Naive B cell (primary cell): ENCODE data around the gene OPTN. TPM values are rescaled to one million over a fixed set of nuclear protein-coding genes. Genes with fewer than 3 reads are reported as not detected.
"Not testable (repeated sequence)": the region's sequence is repeated elsewhere in the genome, so short reads cannot be mapped to it uniquely, and the experiment has no call there.

ENCODE experiments used
- ATAC-seq, 2 donors: fragments of 150-1000 bp; cut with Tn5 transposase; 2 replicates each; pipeline ENCODE4 v1.10.0; 2021; ENCODE audit warnings: low read depth in 2 of 2, mild to moderate bottlenecking in 2 of 2, moderate library complexity in 2 of 2
- DNase-seq: peaks from one replicate; pipeline ENCODE4 v3.0.0; 2022
- H3K27ac Mint-ChIP-seq, 6 donors: one replicate each; pipeline ENCODE4 v1.8.0; 2020 to 2022; ENCODE audit warnings: mild to moderate bottlenecking in 6 of 6, mixed read lengths in 6 of 6, moderate library complexity in 5 of 6, inconsistent platforms in 2 of 6
- H3K27me3 Mint-ChIP-seq, 3 donors: one replicate each; pipeline ENCODE4 v1.8.0; 2021 to 2022; ENCODE audit warnings: mixed read lengths in 3 of 3, mild to moderate bottlenecking in 1 of 3
- H3K36me3 Mint-ChIP-seq, 2 donors: one replicate each; pipeline ENCODE4 v1.8.0; 2020 to 2022; ENCODE audit warnings: mixed read lengths in 2 of 2, inconsistent platforms in 1 of 2, mild to moderate bottlenecking in 1 of 2
- H3K4me1 Mint-ChIP-seq, 3 donors: one replicate each; pipeline ENCODE4 v1.8.0; 2020 to 2022; ENCODE audit warnings: mixed read lengths in 3 of 3, inconsistent platforms in 1 of 3, mild to moderate bottlenecking in 1 of 3, moderate library complexity in 1 of 3
- H3K4me3 Mint-ChIP-seq, 8 donors: one replicate each; pipeline ENCODE4 v1.8.0; 2020 to 2022; ENCODE audit warnings: mild to moderate bottlenecking in 8 of 8, mixed read lengths in 8 of 8, moderate library complexity in 8 of 8, inconsistent platforms in 2 of 8
- H3K9me3 Mint-ChIP-seq, 7 donors: one replicate each; pipeline ENCODE4 v1.8.0; 2020 to 2022; ENCODE audit warnings: mixed read lengths in 7 of 7, mild to moderate bottlenecking in 5 of 7, inconsistent platforms in 2 of 7, moderate library complexity in 1 of 7
- polyA plus RNA-seq, 6 donors: library from polyadenylated mRNA; unstranded; fragments of 300-500 nt; fragmentation: Illumina TruSeq; gene quantifications; one replicate each; pipeline ENCODE4 v1.2.3, GENCODE V29; 2021; ENCODE audit warnings: low read depth in 6 of 6

OPTN gene
- polyA plus RNA-seq, 6 donors from 2014 or later = 0.18 to 18.1 (median 8.2) TPM

- peaks cover 15 to 23% of the 10 kb centered on the region in 2 donors for H3K36me3 Mint-ChIP-seq
- no peak for ATAC-seq
These were observed 47.2 kb downstream of the OPTN start for GRCh38 chr10:13147161-13147560.

GRCh38 chr10:13152296-13152695 is 52.3 kb downstream of the OPTN start:
- H3K9me3 Mint-ChIP-seq = peaks cover 0 to 3% (median 0%) of the 10 kb centered on the region in 7 donors

More at GRCh38 chr10:13147161-13147560, 47.2 kb downstream of the OPTN start:
- peaks cover 0 to 13% (median 8%) of the 10 kb centered on the region in 7 donors for H3K9me3 Mint-ChIP-seq
- H3K27ac Mint-ChIP-seq = no peak overlapping the region
- peaks cover 0 to 7% (median 0%) of the 10 kb centered on the region in 3 donors for H3K27me3 Mint-ChIP-seq
- no peak for DNase-seq
- no peak overlapping the region for H3K4me3 Mint-ChIP-seq
- H3K4me1 Mint-ChIP-seq = no peaks in the 10 kb centered on the region

GRCh38 chr10:13155860-13156259 is 55.9 kb downstream of the OPTN start:
- H3K27ac Mint-ChIP-seq, H3K9me3 Mint-ChIP-seq, H3K36me3 Mint-ChIP-seq, DNase-seq, ATAC-seq, H3K4me3 Mint-ChIP-seq: not testable (repeated sequence)
- Mint-ChIP-seq H3K27me3 (peaks cover 8 to 14% (median 9%) of the 10 kb centered on the region in 3 donors), H3K4me1 (peaks cover 6 to 11% (median 10%) of the 10 kb centered on the region in 3 donors)

More at GRCh38 chr10:13152296-13152695, 52.3 kb downstream of the OPTN start:
- H3K27me3 Mint-ChIP-seq = peaks cover 8 to 12% (median 9%) of the 10 kb centered on the region in 3 donors
- H3K4me3 Mint-ChIP-seq = no peak overlapping the region
- H3K36me3 Mint-ChIP-seq = peaks cover 0 to 7% of the 10 kb centered on the region in 2 donors
- ATAC-seq (no peak), DNase-seq (no peak)
- no peak overlapping the region for H3K27ac Mint-ChIP-seq
- H3K4me1 Mint-ChIP-seq = peaks cover 0 to 5% (median 0%) of the 10 kb centered on the region in 3 donors

- no peak for DNase-seq
- Mint-ChIP-seq H3K4me1 (peaks cover 18 to 23% (median 20%) of the 10 kb centered on the region in 3 donors), H3K27me3 (peaks cover 7 to 14% (median 8%) of the 10 kb centered on the region in 3 donors), H3K27ac (peak overlapping the region in 5 of 6 donors; percentile 1 to 81 (median 34)), H3K4me3 (peak overlapping the region in 6 of 8 donors; percentile 54 to 85 (median 72)), H3K36me3 (peaks cover 0 to 7% of the 10 kb centered on the region in 2 donors), H3K9me3 (no peaks in the 10 kb centered on the region)
- ATAC-seq = no peak
These were observed 58.4 kb downstream of the OPTN start for GRCh38 chr10:13158401-13158800.

- Mint-ChIP-seq H3K36me3 (no peaks in the 10 kb centered on the region), H3K4me3 (peak within 1 kb of the TSS; percentile 86 to 96 (median 90)), H3K27ac (peak within 1 kb of the TSS; percentile 66 to 96 (median 90)), H3K4me1 (peaks cover 18 to 20% (median 19%) of the 10 kb centered on the region in 3 donors), H3K9me3 (no peaks in the 10 kb centered on the region), H3K27me3 (peaks cover 0 to 14% (median 0%) of the 10 kb centered on the region in 3 donors)
- ATAC-seq (peak; percentile 99 to 100), DNase-seq (peak; percentile 92)
These were observed 61.2 kb downstream of the OPTN start, which contains the start of gene MCM10 for GRCh38 chr10:13160934-13161856. Gene MCM10 (plus strand): TSS chr10:13161558. CDS start chr10:13164203, 2,645 bp downstream.

- H3K27me3 Mint-ChIP-seq = peaks cover 0 to 10% (median 0%) of the 10 kb centered on the region in 3 donors
- H3K4me1 Mint-ChIP-seq = peaks cover 18 to 20% (median 19%) of the 10 kb centered on the region in 3 donors
- no peak for DNase-seq
- H3K27ac Mint-ChIP-seq = peak overlapping the region in 3 of 6 donors; percentile 40 to 96 (median 88)
- no peak for ATAC-seq
- peak overlapping the region; percentile 86 to 96 (median 90) for H3K4me3 Mint-ChIP-seq
- no peaks in the 10 kb centered on the region for H3K9me3 Mint-ChIP-seq
- H3K36me3 Mint-ChIP-seq = no peaks in the 10 kb centered on the region
These were observed 61.9 kb downstream of the OPTN start for GRCh38 chr10:13161857-13162271.

- ATAC-seq = no peak
- peaks cover 13 to 20% (median 19%) of the 10 kb centered on the region in 3 donors for H3K4me1 Mint-ChIP-seq
- no peak for DNase-seq
- H3K27ac Mint-ChIP-seq = no peak overlapping the region
- H3K9me3 Mint-ChIP-seq = no peaks in the 10 kb centered on the region
- no peak overlapping the region for H3K4me3 Mint-ChIP-seq
- no peaks in the 10 kb centered on the region for H3K36me3 Mint-ChIP-seq
- peaks cover 0 to 4% (median 0%) of the 10 kb centered on the region in 3 donors for H3K27me3 Mint-ChIP-seq
These were observed 63.9 kb downstream of the OPTN start for GRCh38 chr10:13163859-13164258.

GRCh38 chr10:13165177-13165576 is 65.2 kb downstream of the OPTN start:
- H3K27ac Mint-ChIP-seq = no peak overlapping the region
- no peak overlapping the region for H3K4me3 Mint-ChIP-seq
- no peaks in the 10 kb centered on the region for H3K36me3 Mint-ChIP-seq
- no peaks in the 10 kb centered on the region for H3K9me3 Mint-ChIP-seq
- peaks cover 12 to 20% (median 15%) of the 10 kb centered on the region in 3 donors for H3K4me1 Mint-ChIP-seq
- no peak for ATAC-seq
- no peaks in the 10 kb centered on the region for H3K27me3 Mint-ChIP-seq
- DNase-seq = no peak

- no peak overlapping the region for H3K4me3 Mint-ChIP-seq
- peak overlapping the region in 2 of 6 donors; percentile 10 to 11 for H3K27ac Mint-ChIP-seq
- H3K36me3 Mint-ChIP-seq = no peaks in the 10 kb centered on the region
- ATAC-seq (no peak), DNase-seq (no peak)
- H3K4me1 Mint-ChIP-seq = no peaks in the 10 kb centered on the region
- H3K27me3 Mint-ChIP-seq = no peaks in the 10 kb centered on the region
- no peaks in the 10 kb centered on the region for H3K9me3 Mint-ChIP-seq
These were observed 67.6 kb downstream of the OPTN start for GRCh38 chr10:13167568-13167967.

- Mint-ChIP-seq H3K4me3 (no peak overlapping the region), H3K4me1 (no peaks in the 10 kb centered on the region), H3K27ac (no peak overlapping the region), H3K36me3 (no peaks in the 10 kb centered on the region), H3K27me3 (no peaks in the 10 kb centered on the region), H3K9me3 (no peaks in the 10 kb centered on the region)
- no peak for ATAC-seq
- DNase-seq = no peak
These were observed 68.8 kb downstream of the OPTN start for GRCh38 chr10:13168781-13169180.

GRCh38 chr10:13173616-13174015 is 73.7 kb downstream of the OPTN start:
- no peaks in the 10 kb centered on the region for H3K27me3 Mint-ChIP-seq
- peak overlapping the region in 1 of 8 donors; percentile 58 for H3K4me3 Mint-ChIP-seq
- DNase-seq (no peak), ATAC-seq (no peak)
- H3K4me1 Mint-ChIP-seq = no peaks in the 10 kb centered on the region
- peak overlapping the region in 2 of 6 donors; percentile 1 to 14 for H3K27ac Mint-ChIP-seq
- H3K36me3 Mint-ChIP-seq = no peaks in the 10 kb centered on the region
- no peaks in the 10 kb centered on the region for H3K9me3 Mint-ChIP-seq

- H3K9me3 Mint-ChIP-seq = no peaks in the 10 kb centered on the region
- H3K27ac Mint-ChIP-seq = no peak overlapping the region
- no peaks in the 10 kb centered on the region for H3K4me1 Mint-ChIP-seq
- H3K4me3 Mint-ChIP-seq = no peak overlapping the region
- ATAC-seq = no peak
- H3K36me3 Mint-ChIP-seq = no peaks in the 10 kb centered on the region
- no peak for DNase-seq
- H3K27me3 Mint-ChIP-seq = no peaks in the 10 kb centered on the region
These were observed 80.8 kb downstream of the OPTN start for GRCh38 chr10:13180788-13181187.

- no peak overlapping the region for H3K4me3 Mint-ChIP-seq
- DNase-seq (no peak), ATAC-seq (no peak)
- H3K27me3 Mint-ChIP-seq = no peaks in the 10 kb centered on the region
- H3K36me3 Mint-ChIP-seq = no peaks in the 10 kb centered on the region
- no peaks in the 10 kb centered on the region for H3K4me1 Mint-ChIP-seq
- H3K9me3 Mint-ChIP-seq = peaks cover 0 to 6% (median 0%) of the 10 kb centered on the region in 7 donors
- H3K27ac Mint-ChIP-seq = no peak overlapping the region
These were observed 82.5 kb downstream of the OPTN start for GRCh38 chr10:13182424-13182823.
